Inflammatory macrophage treated with lipopolysaccharide for 4 hours (primary cell): ENCODE data around the gene ERI3.

Source experiments
- DNase-seq: peaks from one replicate; pipeline ENCODE4 v3.0.0-alpha.2; 2020

Gene ERI3

DNA sequence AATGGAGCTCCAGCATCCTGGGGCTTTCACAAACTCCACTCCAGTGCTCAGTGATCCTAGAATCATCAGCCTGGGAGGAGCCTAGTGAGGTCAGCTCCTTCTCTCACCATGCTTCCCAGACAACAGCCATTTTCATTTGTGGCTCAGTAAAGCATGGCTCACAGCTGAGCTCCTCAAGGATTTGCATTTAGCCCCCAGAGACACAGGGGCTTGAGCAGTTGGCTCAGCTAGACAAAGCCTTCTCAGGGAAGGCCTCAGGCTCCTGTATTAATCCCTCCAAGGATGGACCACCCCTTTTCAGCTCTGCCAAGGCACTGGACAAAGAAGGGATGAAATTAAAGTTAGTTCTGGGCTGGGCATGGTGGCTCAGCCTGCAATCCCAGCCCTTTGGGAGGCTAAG lies 39.5 kb downstream of the ERI3 start:
- DNase-seq, result no peak

DNA sequence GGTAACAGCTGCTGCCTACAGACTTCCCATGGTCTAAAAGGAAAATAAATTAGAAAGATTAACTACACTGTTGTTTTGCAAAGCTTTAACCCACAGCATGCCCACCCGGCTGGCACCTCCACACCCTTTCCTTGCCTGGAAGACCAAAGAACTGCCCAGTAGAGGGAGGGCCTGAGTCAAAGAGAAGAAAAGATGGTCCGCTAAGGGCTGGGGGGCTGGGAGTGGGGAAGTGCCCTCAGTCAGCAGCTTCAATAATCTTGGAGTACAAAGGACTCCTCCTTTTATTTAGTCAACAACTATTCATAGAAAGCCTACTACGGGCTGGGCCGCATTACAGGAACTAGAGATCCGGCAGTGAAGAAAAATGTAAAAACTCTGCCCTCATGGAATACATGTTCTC lies 40.6 kb downstream of the ERI3 start:
- no peak for DNase-seq

- DNase-seq, result no peak
These were observed 41.7 kb downstream of the ERI3 start for GRCh38 chr1:44313265-44313918.

DNA sequence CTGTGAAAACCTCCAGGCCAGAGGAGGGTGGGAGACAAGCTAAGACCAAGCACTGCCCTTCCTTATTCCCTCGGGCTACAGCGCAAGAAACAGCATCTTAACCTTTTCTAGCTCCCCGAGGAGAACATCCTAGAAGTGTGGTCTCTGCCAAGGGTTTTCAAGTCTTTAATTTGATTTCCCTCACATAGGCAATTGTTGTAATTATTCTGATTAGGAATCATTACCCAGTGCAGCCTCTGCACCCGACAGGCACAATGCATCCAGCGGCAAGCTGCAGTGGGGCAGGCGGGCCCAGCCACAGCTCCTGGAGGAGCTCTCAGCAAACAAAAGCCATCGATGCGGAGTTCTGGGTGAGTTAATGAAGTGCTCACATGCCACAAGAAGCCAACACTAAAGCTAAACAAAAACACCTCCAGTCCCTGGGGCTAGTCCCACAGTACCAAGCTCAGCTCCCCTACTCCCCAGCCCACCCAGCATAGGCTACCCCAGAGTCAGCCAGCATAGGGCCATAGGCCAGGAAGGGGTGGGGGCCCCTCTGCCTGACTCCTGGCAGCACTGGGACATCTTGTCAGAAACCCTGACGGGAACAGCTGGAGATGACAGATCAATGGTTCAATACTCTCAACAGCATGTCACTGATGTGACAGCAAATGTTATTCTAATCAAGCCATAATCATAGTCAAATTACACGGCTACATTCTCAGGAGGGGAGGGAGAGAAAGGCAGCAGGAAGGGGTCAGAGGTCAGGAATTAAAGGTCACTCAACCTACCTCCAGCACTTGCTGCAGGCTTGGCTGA lies 42.5 kb downstream of the ERI3 start:
- no peak for DNase-seq

GRCh38 chr1:44310006-44310405 lies 45.1 kb downstream of the ERI3 start:
- DNase-seq, result no peak

GRCh38 chr1:44305962-44306422 lies 49.1 kb downstream of the ERI3 start:
- DNase-seq, result no peak

DNA sequence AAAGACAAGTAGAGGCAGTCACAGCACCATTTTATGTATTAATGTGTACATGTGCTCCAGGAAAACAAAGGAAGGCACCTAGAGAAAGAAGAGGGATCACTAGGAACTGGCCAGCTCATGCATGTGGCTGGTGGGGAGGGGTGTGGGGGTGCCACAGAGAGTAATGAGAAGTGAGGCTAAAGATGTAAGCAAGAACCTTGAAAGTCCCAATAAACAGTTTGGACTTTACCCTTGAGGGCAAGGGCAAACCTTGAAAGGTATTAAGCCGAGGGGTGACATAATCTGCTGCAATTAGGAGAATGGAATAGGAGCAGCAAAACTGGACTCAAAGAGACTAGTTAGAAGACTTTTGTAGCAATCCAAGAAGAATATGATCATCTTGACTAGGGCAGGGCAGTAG lies 51.5 kb downstream of the ERI3 start:
- no peak for DNase-seq

GRCh38 chr1:44302541-44302940 lies 52.5 kb downstream of the ERI3 start:
- no peak for DNase-seq

DNA sequence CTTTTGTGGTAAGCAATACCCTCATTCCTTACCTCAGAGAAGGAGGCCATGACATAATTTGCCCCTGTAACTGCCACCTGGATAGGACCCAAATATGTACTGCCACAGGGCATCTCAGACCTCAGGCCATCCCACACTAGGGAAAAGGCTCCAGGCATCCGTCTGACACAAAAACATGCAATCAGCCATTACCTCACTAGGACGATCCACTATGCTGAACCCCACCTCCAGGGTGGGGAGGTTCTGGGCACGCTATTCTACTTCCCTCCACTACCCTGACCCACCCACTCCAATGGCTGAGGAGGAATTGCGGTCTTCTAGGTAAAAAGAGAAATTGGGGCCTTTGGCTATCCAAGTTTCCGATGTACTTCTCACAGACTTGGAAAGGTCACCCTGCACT lies 53.6 kb downstream of the ERI3 start:
- DNase-seq, result no peak

GRCh38 chr1:44300852-44301251 lies 54.2 kb downstream of the ERI3 start:
- no peak for DNase-seq

DNA sequence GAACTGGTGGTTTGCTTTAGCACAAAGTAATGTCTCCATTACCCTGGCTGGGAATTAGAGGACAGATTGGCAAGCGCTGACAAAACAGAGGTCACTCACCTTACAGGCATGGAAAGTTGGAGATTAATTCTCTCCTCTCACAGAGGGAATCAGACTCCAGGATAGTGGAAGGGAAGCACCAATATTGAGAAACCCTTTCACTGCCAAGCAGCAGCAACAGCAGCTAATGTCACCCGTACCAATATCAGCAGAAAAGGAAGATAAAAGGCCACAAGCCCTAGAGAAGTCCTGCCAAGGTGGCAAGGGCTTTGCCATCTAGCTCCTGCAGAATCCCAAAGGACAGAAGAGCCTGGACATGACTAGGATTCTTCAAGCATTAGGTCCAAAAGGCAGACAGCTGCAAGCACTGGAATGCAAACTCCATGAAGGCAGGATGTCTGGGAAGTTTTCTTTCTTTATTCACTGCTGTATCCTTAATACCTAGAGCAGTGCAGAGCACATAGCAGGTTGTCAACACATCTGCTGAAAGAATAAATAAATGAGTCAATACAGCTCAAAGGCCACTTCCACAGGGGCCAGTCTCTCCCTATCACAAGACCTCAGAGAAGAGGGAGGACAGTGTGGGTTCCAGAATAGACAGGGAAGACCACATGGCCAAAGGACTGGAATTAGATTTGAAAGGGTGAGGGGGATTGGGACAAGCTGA lies 57.2 kb downstream of the ERI3 start:
- no peak for DNase-seq

DNA sequence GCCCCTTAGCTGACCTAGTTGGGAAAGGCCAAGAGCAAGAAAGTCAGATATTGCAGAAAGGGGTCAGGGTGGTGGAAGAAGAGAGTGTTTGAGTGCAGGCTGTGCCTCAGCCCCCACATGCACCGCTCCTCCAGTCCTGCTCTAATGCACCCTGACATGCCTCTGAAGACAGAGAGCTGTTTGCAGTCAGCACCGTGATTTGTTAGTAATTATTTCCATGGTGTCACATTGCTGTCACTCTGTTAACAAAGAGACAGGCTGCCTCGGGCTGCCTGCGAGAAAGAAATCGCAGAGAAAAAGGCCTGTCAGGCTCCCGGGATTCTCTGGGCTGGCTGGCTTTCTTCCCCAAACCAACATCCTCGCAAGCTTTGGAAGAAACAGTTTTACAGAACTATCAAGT lies 58.3 kb downstream of the ERI3 start:
- DNase-seq, result no peak

DNA sequence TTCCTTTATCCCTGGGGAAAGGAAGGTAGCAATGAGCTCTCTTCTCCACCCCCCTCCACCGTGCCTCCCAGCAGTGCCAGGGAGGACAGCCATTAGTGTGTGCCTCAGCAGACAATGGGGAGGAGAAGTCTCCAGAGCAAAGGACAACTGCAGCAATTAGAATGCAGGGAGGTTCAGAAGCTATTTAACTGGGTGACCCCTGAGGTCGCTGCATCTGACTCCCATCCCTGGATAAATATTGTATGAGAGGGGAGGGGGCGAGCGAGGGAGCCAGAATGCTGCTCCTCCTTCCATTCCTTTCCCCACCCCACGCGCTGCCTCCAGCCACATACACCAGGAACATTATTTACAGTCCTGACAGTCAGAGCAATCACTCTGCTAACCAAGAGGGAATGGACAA lies 59.0 kb downstream of the ERI3 start:
- DNase-seq, result no peak

GRCh38 chr1:44294588-44295007 lies 60.5 kb downstream of the ERI3 start:
- peak; percentile 48 for DNase-seq

GRCh38 chr1:44293761-44294315 lies 61.2 kb downstream of the ERI3 start:
- DNase-seq, result no peak

GRCh38 chr1:44292651-44293050 lies 62.4 kb downstream of the ERI3 start:
- DNase-seq, result no peak

GRCh38 chr1:44290250-44291094 lies 64.6 kb downstream of the ERI3 start:
- no peak for DNase-seq

DNA sequence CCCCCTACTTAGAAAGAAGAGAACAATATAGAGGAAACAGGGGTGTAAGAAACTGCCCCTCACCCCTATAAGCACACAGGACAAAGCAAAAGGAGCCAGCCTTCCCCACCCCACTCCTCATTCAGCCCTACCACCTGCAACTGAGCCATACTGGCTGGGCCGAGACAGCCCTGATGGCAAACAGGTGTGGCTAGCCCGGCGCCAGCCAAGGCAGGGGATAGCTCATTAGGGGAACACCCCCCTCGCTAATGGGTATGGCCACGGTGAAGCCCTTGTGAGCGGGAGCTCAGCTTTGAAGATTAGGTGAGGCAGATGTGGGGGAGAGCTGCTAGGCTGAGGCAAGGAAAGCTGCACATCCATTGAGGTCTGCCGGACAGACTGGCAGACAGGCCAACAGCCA lies 65.5 kb downstream of the ERI3 start:
- no peak for DNase-seq

DNA sequence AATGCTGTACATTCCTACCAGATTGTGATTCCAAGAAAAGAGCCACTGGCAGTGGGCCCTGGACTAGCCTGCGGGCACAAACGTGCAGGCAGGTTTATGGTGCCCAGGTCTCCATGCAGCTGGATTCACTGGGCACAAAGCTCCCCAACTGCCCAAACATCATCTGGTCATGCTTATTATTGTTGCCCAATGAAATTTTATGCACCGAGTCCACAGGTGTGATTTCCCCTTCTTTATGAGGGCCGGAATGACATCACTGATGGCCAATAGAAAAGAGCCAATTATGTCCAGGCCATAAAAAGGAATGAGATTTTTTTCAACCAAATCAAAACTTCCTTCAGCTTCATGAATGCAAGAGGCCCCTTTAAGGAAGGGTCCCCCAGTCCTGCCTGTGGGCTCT lies 66.2 kb downstream of the ERI3 start:
- DNase-seq, result no peak

DNA sequence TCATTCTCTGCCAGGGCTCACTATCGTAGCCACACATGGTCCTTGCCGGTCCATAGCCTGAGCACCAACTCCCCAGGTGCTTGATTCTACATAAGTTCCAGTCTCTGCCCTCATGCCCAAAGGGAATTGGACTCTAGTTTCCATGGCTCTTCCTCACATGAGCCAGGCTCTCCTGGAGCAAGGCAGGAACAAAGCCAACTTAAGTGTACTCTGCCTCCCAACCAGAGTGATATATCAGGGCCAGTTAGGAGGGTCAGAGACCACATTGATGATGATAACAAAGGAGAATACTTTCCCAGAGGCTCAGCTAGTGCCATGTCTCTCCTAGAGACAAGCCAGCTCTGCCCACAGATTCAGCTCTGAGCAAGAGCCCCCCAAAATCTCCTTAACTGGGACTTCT lies 70.9 kb downstream of the ERI3 start:
- no peak for DNase-seq

DNA sequence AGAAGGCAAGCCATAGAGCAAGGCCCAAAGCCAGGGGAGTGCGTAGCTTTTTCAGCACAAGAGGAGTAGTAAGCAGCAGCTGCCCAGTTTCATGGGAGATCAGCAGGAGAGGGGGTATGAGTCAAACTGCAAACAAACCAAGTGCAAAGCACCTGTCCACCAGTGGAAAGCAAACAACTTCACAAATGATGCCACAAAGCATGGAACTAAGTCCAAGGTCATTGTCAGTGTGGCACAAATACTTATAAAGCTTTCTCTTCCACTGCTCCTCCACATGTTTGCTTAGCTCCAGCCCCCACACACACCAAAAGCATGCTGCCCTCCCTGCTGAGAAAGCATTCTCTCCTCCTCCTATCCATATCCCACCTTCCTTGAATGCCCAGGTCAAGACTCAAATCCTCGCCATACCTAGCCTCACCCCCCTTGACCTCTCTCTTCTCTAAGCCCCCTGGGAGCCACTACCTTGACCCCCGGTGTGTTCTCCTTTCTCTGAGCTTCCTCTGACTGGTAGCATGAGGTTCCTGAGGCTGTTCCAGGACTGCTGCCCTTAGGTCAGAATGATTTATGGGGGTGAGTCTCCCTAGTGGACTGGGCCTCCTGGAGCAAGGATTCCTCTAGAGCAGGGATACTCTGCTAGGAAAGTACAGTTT lies 71.4 kb downstream of the ERI3 start:
- DNase-seq, result no peak
